AG04449 (cell line): ENCODE measurements around the gene CMBL.

ENCODE experiments used
- CTCF ChIA-PET: fragments of 350-600 bp; formaldehyde crosslinking; extraction: SDS; loops from one replicate; lab custom pipeline; 2021; ENCODE audit warnings: antibody characterized with exemption; lab: Yijun Ruan, JAX
- POLR2A ChIA-PET: fragments of 400-600, 350-600 bp; formaldehyde crosslinking; extraction: SDS; loops from one replicate; lab custom pipeline; 2020; ENCODE audit warnings: antibody characterized with exemption, inconsistent platforms; lab: Yijun Ruan, JAX
- DNase-seq: peaks from one replicate; pipeline ENCODE4 v3.0.0-alpha.2; 2010; ENCODE audit warnings: low read depth, low spot score
- H3K4me3 ChIP-seq: 2 replicates; pipeline ENCODE4 v1.5.1; 2011; ENCODE audit warnings: low read depth, mild to moderate bottlenecking, control low read depth, low read length
- TF ChIP-seq, protein P1 (sequence below): IDR thresholded peaks from one replicate; pipeline ENCODE4 v1.5.1; 2011; ENCODE audit warnings: mild to moderate bottlenecking, moderate library complexity, low read length, control low read depth, inconsistent platforms; ENCODE audit not compliant: insufficient read depth; ENCODE audit errors: missing control alignments

CMBL gene

DNA sequence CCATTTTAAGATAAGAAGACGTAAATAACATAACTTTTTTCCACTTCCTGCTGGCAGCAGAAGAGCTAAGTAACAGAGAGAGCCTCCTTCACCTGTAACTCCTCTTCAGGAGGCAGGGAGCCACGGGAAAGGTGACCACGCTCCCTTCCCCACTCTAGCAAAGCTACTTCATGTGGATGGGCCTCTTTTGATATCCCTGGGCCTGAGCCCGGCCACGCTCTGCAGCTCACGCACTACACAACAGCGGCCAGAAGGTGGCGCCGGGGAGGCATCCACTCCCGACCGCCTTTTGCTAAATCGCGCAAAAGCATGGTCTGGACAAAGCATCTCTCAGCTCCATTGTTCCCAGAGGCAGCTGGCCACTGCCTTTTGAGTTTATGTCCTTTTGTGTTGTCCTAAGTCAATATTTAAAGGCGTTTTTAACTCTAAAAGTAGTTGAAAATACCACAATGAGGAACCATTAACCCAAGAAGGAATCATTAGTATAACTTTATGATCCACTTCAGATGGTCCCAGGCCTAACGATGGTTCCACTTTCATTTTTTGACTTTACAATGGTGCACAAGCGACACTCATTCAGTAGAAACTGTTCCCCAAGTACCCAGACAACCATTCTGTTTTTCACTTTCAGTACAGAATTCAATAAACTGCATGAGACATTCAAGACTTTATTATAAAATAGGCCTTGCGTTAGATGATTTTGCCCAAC is 23.6 kb downstream of the CMBL start:
- ChIA-PET CTCF (interaction anchor here (0.7 to 6.7 kb wide), 49 partner anchors 8 to 1740 kb away, joined by 3 to 163 read pairs (median 7); partner anchors contain the start of genes CMBL, MARCHF6 and ROPN1L), POLR2A (interaction anchor here (0.5 kb wide), 1 partner anchor 121 kb away, joined by 3 read pairs; no protein-coding TSS in a partner anchor)
- TF ChIP-seq, protein P1, sequence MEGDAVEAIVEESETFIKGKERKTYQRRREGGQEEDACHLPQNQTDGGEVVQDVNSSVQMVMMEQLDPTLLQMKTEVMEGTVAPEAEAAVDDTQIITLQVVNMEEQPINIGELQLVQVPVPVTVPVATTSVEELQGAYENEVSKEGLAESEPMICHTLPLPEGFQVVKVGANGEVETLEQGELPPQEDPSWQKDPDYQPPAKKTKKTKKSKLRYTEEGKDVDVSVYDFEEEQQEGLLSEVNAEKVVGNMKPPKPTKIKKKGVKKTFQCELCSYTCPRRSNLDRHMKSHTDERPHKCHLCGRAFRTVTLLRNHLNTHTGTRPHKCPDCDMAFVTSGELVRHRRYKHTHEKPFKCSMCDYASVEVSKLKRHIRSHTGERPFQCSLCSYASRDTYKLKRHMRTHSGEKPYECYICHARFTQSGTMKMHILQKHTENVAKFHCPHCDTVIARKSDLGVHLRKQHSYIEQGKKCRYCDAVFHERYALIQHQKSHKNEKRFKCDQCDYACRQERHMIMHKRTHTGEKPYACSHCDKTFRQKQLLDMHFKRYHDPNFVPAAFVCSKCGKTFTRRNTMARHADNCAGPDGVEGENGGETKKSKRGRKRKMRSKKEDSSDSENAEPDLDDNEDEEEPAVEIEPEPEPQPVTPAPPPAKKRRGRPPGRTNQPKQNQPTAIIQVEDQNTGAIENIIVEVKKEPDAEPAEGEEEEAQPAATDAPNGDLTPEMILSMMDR: peak; percentile 96
- H3K4me3 ChIP-seq: no peak overlapping the region
- no peak for DNase-seq

GRCh38 chr5:10279925-10280720 is 27.6 kb downstream of the CMBL start:
- H3K4me3 ChIP-seq: no peak overlapping the region
- TF ChIP-seq, protein P1: no peak
- DNase-seq: no peak
- ChIA-PET POLR2A (no interaction called here), CTCF (interaction anchor here (1.5 to 6.7 kb wide), 2 partner anchors 77 to 143 kb away, joined by 4 to 163 read pairs; no protein-coding TSS in a partner anchor)

DNA sequence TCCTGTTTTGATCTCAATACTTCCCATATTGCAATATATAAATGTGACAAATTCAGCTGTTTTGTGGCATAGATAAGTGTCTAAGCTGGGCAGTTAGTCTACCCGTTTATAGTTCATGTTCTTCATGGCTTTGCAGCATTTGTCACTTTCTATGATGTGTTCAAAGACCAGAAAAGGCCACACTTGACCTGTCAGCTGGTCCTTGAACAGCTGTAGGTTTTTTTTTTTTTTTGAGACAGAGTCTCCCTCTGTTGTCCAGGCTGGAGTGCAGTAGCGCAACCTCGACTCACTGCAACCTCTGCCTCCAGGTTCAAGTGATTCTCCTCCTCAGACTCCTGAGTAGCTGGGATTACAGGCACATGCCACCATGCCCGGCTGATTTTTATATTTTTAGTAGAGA is 28.4 kb downstream of the CMBL start:
- ChIA-PET CTCF (interaction anchor here (1.0 to 6.7 kb wide), 3 partner anchors 8 to 144 kb away, joined by 4 to 163 read pairs (median 4); no protein-coding TSS in a partner anchor), POLR2A (no interaction called here)
- TF ChIP-seq, protein P1: no peak
- H3K4me3 ChIP-seq: no peak overlapping the region
- DNase-seq: no peak

- TF ChIP-seq, protein P1: no peak
- DNase-seq: no peak
- no peak overlapping the region for H3K4me3 ChIP-seq
- POLR2A ChIA-PET: no interaction called here
- CTCF ChIA-PET: interaction anchor here (1.0 to 6.7 kb wide), 3 partner anchors 9 to 145 kb away, joined by 4 to 163 read pairs (median 4); no protein-coding TSS in a partner anchor
Observed at GRCh38 chr5:10278658-10279279, 28.9 kb downstream of the CMBL start.

DNA sequence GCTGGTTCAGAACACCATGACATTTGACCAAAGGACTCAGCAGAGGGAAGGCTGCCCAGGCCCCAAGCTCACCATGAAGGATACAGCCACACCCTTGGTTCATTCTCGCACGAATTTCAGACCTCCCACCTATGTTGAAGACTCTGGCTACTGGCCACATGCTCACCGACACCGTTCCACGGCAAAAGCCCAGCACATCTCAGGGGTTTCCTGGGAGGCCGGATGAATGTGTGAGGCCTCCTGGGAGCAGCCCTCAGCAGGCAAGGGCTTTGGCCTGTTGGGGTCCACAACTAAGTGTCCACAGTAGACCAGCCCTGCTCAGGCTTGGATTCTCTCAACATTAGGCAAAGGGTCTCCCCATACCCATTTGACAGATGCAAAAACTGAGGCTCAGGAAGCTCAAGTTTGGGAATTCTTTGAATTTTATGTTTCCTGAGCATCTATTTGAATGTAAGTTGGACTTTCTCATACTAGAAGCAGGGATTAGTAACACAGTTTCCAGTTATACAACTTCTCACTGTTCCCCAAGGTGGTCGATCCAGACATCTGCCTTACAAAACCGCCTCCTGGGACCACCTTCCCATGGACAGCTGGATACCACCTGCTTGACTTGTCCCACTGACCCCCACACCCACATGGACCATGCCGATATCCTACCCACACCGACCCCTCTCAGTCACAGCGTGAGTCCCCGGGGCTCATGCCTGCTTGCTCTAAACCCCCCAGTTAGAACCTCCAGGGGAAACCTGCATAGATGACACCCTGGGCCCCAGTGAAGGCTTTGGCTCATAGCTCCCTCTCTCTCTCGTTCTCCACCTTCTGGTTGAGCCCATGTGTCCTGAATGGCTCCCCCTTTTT is 29.7 kb downstream of the CMBL start:
- TF ChIP-seq, protein P1: no peak
- CTCF ChIA-PET: interaction anchor here (1.0 to 1.7 kb wide), 2 partner anchors 10 to 145 kb away, joined by 4 read pairs; no protein-coding TSS in a partner anchor
- no peak for DNase-seq
- POLR2A ChIA-PET: no interaction called here
- H3K4me3 ChIP-seq: no peak overlapping the region
